Measurements from ENCODE around the gene SLC25A34. TPM values are rescaled to one million over a fixed set of nuclear protein-coding genes. Genes with fewer than 3 reads are reported as not detected.
A peak's percentile ranks its signal among the peaks of the same experiment; 100 is the strongest.

Gene SLC25A34
- total and polyA plus RNA-seq, 10 of the 15 experiments (the other 5 are each of a cell fraction or from before 2014, with no cell fraction given) = 0.02 to 1.6 (median 0.39) TPM

DNA sequence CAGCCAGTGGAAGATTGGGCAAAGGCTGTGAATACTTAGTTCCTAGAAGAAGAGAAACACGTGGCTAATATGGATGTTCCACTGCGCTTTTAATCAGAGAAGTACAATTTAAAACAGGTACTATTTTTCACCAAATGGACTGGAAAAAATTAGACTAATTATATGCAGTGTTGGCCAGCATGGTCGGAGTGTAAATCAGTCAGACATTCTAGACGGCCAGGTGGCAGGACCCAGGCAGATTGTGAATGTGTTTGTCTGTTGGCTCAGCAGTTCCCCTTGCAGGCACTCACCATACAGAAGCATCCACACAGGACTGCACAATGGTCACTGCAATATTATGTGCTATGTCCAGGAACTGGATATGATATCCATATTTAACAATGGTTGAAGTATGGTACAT, 23.9 kb upstream of the SLC25A34 start:
- Histone ChIP-seq H2AFZ (ENCODE audit: control insufficient read depth, low read depth, low read length) (no peak overlapping the region), H3K27me3 (replicated peaks in 1 of 2; ENCODE audit: control insufficient read depth in 2 of 2, insufficient read depth in 2 of 2, low read length in 1 of 2) (no peaks in the 10 kb centered on the region), H4K20me1 (ENCODE audit: control insufficient read depth, insufficient read depth) (no peaks in the 10 kb centered on the region), H3K27ac (ENCODE audit: control insufficient read depth, insufficient read depth) (no peak overlapping the region), H3K36me3 (ENCODE audit: control insufficient read depth in 2 of 2, insufficient read depth in 2 of 2, low read length in 1 of 2) (peaks cover 6 to 7% of the 10 kb centered on the region in 2 experiments; a peak in 3 of 4 replicates), H3K4me1 (ENCODE audit: control insufficient read depth, insufficient read depth, low read length) (no peaks in the 10 kb centered on the region), H3K9me3 (replicated peaks; ENCODE audit: control insufficient read depth, insufficient read depth, low read length) (no peaks in the 10 kb centered on the region; the same call in 2 of the 3 replicates), H3K9ac (ENCODE audit: control insufficient read depth, insufficient read depth, low read length) (no peak overlapping the region), H3K79me2 (ENCODE audit: control insufficient read depth, insufficient read depth, low read length) (peaks cover 8% of the 10 kb centered on the region), H3K4me2 (ENCODE audit: control insufficient read depth, insufficient read depth) (no peak overlapping the region), H3K4me3 (no peak overlapping the region)
- ChIA-PET POLR2A (interaction anchor here (0.6 to 1.0 kb wide), 2 partner anchors 14 to 15 kb away, joined by 3 read pairs; no protein-coding TSS in a partner anchor), CTCF (no interaction called here), RAD21 (ENCODE audit: unreplicated experiment) (no interaction called here), SMC1A (ENCODE audit: uncharacterized antibody, unreplicated experiment) (interaction anchor here (0.6 to 2.6 kb wide), 3 partner anchors 15 to 219 kb away, joined by 3 to 10 read pairs (median 5); a partner anchor contains a TSS)
- 74% methylated on average over 4 of the region's 4 CpGs for WGBS (ENCODE audit: insufficient coverage, insufficient replicate concordance, low lambda C conversion rate, missing lambda C conversion rate)
- DNase-seq (ENCODE audit: low read depth, low spot score) (no peak), FAIRE-seq (no peak), ATAC-seq (peak; percentile 52)
- intact Hi-C loops (cut with micrococcal nuclease; ENCODE audit: unreplicated experiment) = no loop called here
- no TSS peak for BruUV-seq (replicated peaks)
- in situ Hi-C loops (cut with MboI) = no loop called here
- TF ChIP-seq NFYB (IDR thresholded peaks at IDR 0.05; ENCODE audit: insufficient read depth, low read depth, low read length) (no peak), GATAD2B (conservative IDR thresholded peaks at IDR 0.05; ENCODE audit: low read depth) (no peak), CUX1 (IDR thresholded peaks at IDR 0.05; ENCODE audit: insufficient replicate concordance, low read depth, low read length) (no peak), FOXM1 (IDR thresholded peaks at IDR 0.05; ENCODE audit: low read depth, low read length) (no peak), SKIL (IDR thresholded peaks at IDR 0.05; ENCODE audit: low read depth, poor library complexity, severe bottlenecking) (no peak), ZNF24 (IDR thresholded peaks at IDR 0.05) (no peak), PAX5 (IDR thresholded peaks at IDR 0.05; ENCODE audit: borderline replicate concordance, low read depth, low read length) (no peak), RBBP5 (conservative IDR thresholded peaks at IDR 0.05) (no peak), SMC3 (IDR thresholded peaks at IDR 0.05; ENCODE audit: borderline replicate concordance, low read length) (no peak), ZBTB33 (IDR thresholded peaks at IDR 0.05) (no peak), BCL3 (IDR thresholded peaks at IDR 0.05; ENCODE audit: borderline replicate concordance, insufficient read depth, low read depth, low read length, poor library complexity, severe bottlenecking) (no peak), PML (IDR thresholded peaks at IDR 0.05; ENCODE audit: low read length) (no peak), SREBF2 (IDR thresholded peaks at IDR 0.05; ENCODE audit: low read length) (no peak), YBX1 (IDR thresholded peaks at IDR 0.05) (no peak)

Data from GM12878 (cell line).